Measurements from ENCODE around the gene SNX9. TPM values are rescaled to one million over a fixed set of nuclear protein-coding genes. Genes with fewer than 3 reads are reported as not detected.

The SNX9 gene
- polyA plus RNA-seq, 4 donors, result 36.4 to 57.8 (median 51.3) TPM

DNA sequence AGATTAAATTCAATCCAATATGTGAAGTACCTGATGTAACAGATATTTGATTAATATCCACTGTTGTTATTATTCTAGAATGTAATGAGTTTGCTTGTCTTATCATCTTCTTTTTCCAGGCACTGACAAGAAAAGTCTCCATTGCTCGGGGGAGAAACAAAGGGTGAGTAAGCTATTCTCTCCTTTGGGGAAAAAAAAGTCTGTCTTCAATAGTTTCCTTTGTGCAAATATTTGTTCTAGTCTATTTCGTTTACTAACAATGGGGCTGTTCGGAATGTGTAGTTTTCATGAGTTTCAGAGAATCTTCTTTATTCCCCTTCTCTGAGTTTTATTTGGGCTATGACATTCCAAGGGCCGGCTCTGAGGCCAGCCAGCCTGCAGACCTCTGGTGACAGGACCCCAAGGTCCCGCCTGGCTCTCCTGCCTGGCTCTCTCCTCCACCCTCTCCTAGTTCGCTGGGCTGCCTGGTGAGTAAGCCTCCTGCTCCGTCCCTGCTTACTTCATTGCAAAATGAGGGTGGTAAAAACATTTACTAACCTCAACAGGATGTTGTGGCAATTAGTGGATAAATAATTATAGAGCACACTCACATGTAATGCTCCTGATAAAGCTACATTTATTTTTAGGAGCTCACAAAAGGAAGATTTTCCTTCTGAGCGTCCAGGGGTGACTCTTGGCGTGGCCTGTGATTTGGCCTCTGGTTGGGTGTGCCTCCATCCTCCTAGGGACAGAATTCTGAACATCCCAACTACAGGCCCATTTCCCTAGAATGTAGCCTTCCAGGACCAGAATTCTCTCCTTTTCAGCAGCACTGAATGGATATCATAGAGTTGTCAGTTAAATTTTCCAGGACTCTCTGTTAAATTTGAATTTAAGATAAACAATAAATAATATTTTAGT lies 43.1 kb upstream of the SNX9 start:
- Histone ChIP-seq H3K9me3 (ENCODE audit: control insufficient read depth in 2 of 2, insufficient read depth in 1 of 2, low read depth in 1 of 2, low read length in 1 of 2) (peaks cover 0 to 9% of the 10 kb centered on the region in 2 donors), H3K4me1 (ENCODE audit: control insufficient read depth in 3 of 3, insufficient read depth in 2 of 3, low read depth in 1 of 3, low read length in 2 of 3) (no peaks in the 10 kb centered on the region), H3K27ac (ENCODE audit: low read depth in 1 of 3, low read length in 2 of 3) (peak overlapping the region in 2 of 3 donors; percentile 30 to 48), H3K36me3 (ENCODE audit: control insufficient read depth in 3 of 3, insufficient read depth in 2 of 3, low read depth in 1 of 3, low read length in 3 of 3) (no peaks in the 10 kb centered on the region), H3K27me3 (ENCODE audit: control insufficient read depth in 3 of 3, insufficient read depth in 3 of 3, low read length in 3 of 3) (peaks cover 0 to 3% (median 0%) of the 10 kb centered on the region in 3 donors), H3K4me3 (ENCODE audit: low read depth in 1 of 3, low read length in 3 of 3) (no peak overlapping the region)
- no peak for FAIRE-seq
- no peak for DNase-seq
- 64 to 78% (median 75%) methylated on average over 9 of the region's 9 CpGs for WGBS, 3 donors

DNA sequence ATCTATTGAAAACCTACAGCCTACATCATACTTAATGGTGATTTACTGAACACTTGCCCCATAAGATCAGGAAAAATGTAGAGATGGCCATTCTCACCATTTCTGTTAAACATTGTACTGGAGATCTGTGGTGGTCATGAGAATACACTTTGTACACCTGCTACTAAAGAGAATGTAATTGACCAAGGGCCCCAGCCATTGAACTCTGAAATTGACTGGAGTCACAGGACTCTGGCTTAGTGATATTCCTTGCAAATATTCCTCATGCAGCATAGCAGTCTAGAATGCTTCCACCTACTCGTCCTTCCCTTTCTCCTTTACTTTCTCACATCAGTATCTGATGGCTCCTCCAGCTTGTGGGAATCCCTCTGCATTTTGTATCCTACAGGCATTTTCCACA lies 37.4 kb upstream of the SNX9 start:
- 77 to 89% (median 86%) methylated on average over 1 of the region's 1 CpG for WGBS, 3 donors
- Histone ChIP-seq H3K4me3 (ENCODE audit: low read depth in 1 of 3, low read length in 3 of 3) (no peak overlapping the region), H3K36me3 (ENCODE audit: control insufficient read depth in 3 of 3, insufficient read depth in 2 of 3, low read depth in 1 of 3, low read length in 3 of 3) (no peaks in the 10 kb centered on the region), H3K27ac (ENCODE audit: low read depth in 1 of 3, low read length in 2 of 3) (peak overlapping the region in 1 of 3 donors; percentile 76), H3K4me1 (ENCODE audit: control insufficient read depth in 3 of 3, insufficient read depth in 2 of 3, low read depth in 1 of 3, low read length in 2 of 3) (peaks cover 0 to 5% (median 0%) of the 10 kb centered on the region in 3 donors), H3K9me3 (ENCODE audit: control insufficient read depth in 2 of 2, insufficient read depth in 1 of 2, low read depth in 1 of 2, low read length in 1 of 2) (peaks cover 0 to 9% of the 10 kb centered on the region in 2 donors), H3K27me3 (ENCODE audit: control insufficient read depth in 3 of 3, insufficient read depth in 3 of 3, low read length in 3 of 3) (no peaks in the 10 kb centered on the region)
- peak in 1 of 2 donors; percentile 75 for DNase-seq
- no peak for FAIRE-seq

DNA sequence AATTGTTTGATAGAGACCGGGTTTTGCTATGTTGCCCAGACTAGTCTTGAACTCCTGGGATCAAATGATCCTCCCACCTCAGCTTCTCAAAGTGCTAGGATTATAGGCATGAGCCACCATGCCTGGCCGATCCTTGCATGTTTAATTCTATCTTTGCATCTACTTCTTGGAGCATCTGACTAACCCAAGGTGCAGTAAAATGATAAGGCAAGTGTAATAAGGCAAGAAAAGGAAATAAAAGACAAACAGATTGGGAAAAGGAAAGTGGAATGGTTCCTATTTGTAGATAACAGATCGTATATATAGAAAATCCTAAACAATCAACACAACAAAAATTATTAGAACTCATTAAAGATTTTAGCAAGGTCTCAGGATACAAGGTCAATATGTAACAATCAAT lies 36.8 kb upstream of the SNX9 start:
- H3K36me3 ChIP-seq (ENCODE audit: control insufficient read depth in 3 of 3, insufficient read depth in 2 of 3, low read depth in 1 of 3, low read length in 3 of 3), result no peaks in the 10 kb centered on the region
- no peak for DNase-seq
- H3K27ac ChIP-seq (ENCODE audit: low read depth in 1 of 3, low read length in 2 of 3), result peak overlapping the region in 1 of 3 donors; percentile 76
- peaks cover 0 to 5% (median 0%) of the 10 kb centered on the region in 3 donors for H3K4me1 ChIP-seq (ENCODE audit: control insufficient read depth in 3 of 3, insufficient read depth in 2 of 3, low read depth in 1 of 3, low read length in 2 of 3)
- WGBS, 3 donors, result 75 to 82% (median 80%) methylated on average over 3 of the region's 3 CpGs
- FAIRE-seq, result no peak
- peaks cover 0 to 9% of the 10 kb centered on the region in 2 donors for H3K9me3 ChIP-seq (ENCODE audit: control insufficient read depth in 2 of 2, insufficient read depth in 1 of 2, low read depth in 1 of 2, low read length in 1 of 2)
- H3K4me3 ChIP-seq (ENCODE audit: low read depth in 1 of 3, low read length in 3 of 3), result no peak overlapping the region
- no peaks in the 10 kb centered on the region for H3K27me3 ChIP-seq (ENCODE audit: control insufficient read depth in 3 of 3, insufficient read depth in 3 of 3, low read length in 3 of 3)

DNA sequence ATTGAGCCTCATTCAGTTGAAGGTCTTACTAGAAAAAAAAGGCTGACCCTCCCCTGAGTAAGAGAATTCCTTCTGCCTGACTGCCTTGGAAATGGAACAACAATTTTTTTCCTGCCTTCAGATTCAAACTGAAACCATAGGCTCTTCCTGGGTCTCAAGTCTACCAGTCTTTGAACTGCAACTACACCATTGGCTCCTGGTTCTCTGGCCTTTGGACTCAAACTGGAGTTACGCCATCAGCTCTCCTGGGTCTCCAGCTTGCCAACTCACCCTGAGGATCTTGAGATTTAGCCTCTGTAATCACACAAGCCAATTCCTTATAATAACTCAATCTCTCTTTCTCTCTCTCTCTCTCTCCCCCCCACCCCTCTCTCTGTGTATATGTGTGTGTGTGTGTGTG lies 36.0 kb upstream of the SNX9 start:
- peaks cover 0 to 6% of the 10 kb centered on the region in 2 donors for H3K9me3 ChIP-seq (ENCODE audit: control insufficient read depth in 2 of 2, insufficient read depth in 1 of 2, low read depth in 1 of 2, low read length in 1 of 2)
- 19 to 73% (median 53%) methylated on average over 1 of the region's 1 CpG for WGBS, 3 donors
- peak overlapping the region; percentile 12 to 76 (median 73) for H3K27ac ChIP-seq (ENCODE audit: low read depth in 1 of 3, low read length in 2 of 3)
- FAIRE-seq, result no peak
- peak; percentile 91 to 97 for DNase-seq
- no peak overlapping the region for H3K4me3 ChIP-seq (ENCODE audit: low read depth in 1 of 3, low read length in 3 of 3)
- H3K4me1 ChIP-seq (ENCODE audit: control insufficient read depth in 3 of 3, insufficient read depth in 2 of 3, low read depth in 1 of 3, low read length in 2 of 3), result peaks cover 0 to 5% (median 2%) of the 10 kb centered on the region in 3 donors
- H3K36me3 ChIP-seq (ENCODE audit: control insufficient read depth in 3 of 3, insufficient read depth in 2 of 3, low read depth in 1 of 3, low read length in 3 of 3), result no peaks in the 10 kb centered on the region
- no peaks in the 10 kb centered on the region for H3K27me3 ChIP-seq (ENCODE audit: control insufficient read depth in 3 of 3, insufficient read depth in 3 of 3, low read length in 3 of 3)

DNA sequence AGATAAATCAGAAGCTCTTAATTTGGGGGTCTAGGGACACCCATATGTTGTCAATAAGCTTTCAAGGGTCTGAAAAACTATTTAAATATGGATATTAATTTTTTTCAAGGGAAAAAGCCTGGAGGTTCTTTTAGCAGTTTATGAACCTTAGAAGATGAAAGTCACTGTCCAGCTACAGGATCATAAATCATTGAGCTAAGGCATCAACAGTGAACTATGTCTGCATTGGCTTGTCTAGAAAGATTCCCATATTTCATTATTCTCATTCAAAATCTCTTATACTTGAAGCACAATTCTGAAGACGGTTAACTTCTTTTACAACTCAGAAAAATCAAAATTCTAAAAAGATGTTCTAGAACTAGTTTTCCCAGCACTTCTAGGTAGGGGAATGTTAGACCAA lies 34.9 kb upstream of the SNX9 start:
- DNase-seq (no peak), FAIRE-seq (no peak)
- Histone ChIP-seq H3K4me1 (ENCODE audit: control insufficient read depth in 3 of 3, insufficient read depth in 2 of 3, low read depth in 1 of 3, low read length in 2 of 3) (peaks cover 0 to 5% (median 2%) of the 10 kb centered on the region in 3 donors), H3K9me3 (ENCODE audit: control insufficient read depth in 2 of 2, insufficient read depth in 1 of 2, low read depth in 1 of 2, low read length in 1 of 2) (peaks cover 0 to 4% of the 10 kb centered on the region in 2 donors), H3K36me3 (ENCODE audit: control insufficient read depth in 3 of 3, insufficient read depth in 2 of 3, low read depth in 1 of 3, low read length in 3 of 3) (no peaks in the 10 kb centered on the region), H3K4me3 (ENCODE audit: low read depth in 1 of 3, low read length in 3 of 3) (no peak overlapping the region), H3K27me3 (ENCODE audit: control insufficient read depth in 3 of 3, insufficient read depth in 3 of 3, low read length in 3 of 3) (no peaks in the 10 kb centered on the region), H3K27ac (ENCODE audit: low read depth in 1 of 3, low read length in 2 of 3) (peak overlapping the region in 1 of 3 donors; percentile 76)
- 88 to 99% (median 93%) methylated on average over 1 of the region's 1 CpG for WGBS, 3 donors

DNA sequence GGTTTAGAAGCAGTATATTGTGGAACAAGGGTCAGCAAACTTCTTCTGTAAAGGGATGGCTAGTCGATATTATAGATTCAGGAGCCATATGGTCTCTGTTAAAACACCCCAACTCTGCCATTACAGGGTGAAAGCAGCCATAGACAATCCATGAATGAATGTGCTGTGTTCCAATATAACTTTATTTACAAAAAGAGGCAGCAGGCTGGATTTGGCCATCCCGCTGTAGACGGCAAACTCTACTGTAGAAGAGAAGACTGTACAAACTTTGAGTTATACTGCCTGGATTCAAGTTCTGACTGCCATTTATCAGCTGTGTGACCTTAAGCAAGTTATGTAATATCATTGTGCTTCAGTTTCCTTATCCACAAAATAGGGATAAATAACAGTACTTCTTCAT lies 33.7 kb upstream of the SNX9 start:
- FAIRE-seq (no peak), DNase-seq (no peak)
- 94 to 99% (median 97%) methylated on average over 3 of the region's 3 CpGs for WGBS, 3 donors
- Histone ChIP-seq H3K36me3 (ENCODE audit: control insufficient read depth in 3 of 3, insufficient read depth in 2 of 3, low read depth in 1 of 3, low read length in 3 of 3) (no peaks in the 10 kb centered on the region), H3K27ac (ENCODE audit: low read depth in 1 of 3, low read length in 2 of 3) (no peak overlapping the region), H3K27me3 (ENCODE audit: control insufficient read depth in 3 of 3, insufficient read depth in 3 of 3, low read length in 3 of 3) (no peaks in the 10 kb centered on the region), H3K4me1 (ENCODE audit: control insufficient read depth in 3 of 3, insufficient read depth in 2 of 3, low read depth in 1 of 3, low read length in 2 of 3) (peaks cover 0 to 5% (median 2%) of the 10 kb centered on the region in 3 donors), H3K4me3 (ENCODE audit: low read depth in 1 of 3, low read length in 3 of 3) (no peak overlapping the region), H3K9me3 (ENCODE audit: control insufficient read depth in 2 of 2, insufficient read depth in 1 of 2, low read depth in 1 of 2, low read length in 1 of 2) (peaks cover 0 to 4% of the 10 kb centered on the region in 2 donors)

DNA sequence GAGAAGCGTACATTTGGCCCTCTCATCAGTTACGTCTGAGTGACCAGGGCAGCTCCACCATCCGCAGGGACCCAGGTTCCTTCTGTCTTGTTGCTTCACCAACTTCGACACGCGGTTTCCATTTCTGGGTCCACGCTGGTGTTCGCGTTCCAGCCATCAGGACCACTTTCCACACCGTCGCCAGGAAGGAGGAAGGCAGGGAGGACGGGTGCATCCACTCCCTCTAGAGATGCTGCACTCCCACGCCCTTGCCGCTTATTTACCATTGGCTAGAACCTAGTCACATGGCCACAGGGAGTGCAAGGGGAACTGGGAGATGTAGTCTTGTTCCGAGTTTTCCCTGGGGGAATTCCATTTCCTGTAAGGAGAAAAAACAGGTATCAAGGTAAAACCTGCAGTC lies 33.2 kb upstream of the SNX9 start:
- Histone ChIP-seq H3K27me3 (ENCODE audit: control insufficient read depth in 3 of 3, insufficient read depth in 3 of 3, low read length in 3 of 3) (no peaks in the 10 kb centered on the region), H3K36me3 (ENCODE audit: control insufficient read depth in 3 of 3, insufficient read depth in 2 of 3, low read depth in 1 of 3, low read length in 3 of 3) (no peaks in the 10 kb centered on the region), H3K27ac (ENCODE audit: low read depth in 1 of 3, low read length in 2 of 3) (no peak overlapping the region), H3K9me3 (ENCODE audit: control insufficient read depth in 2 of 2, insufficient read depth in 1 of 2, low read depth in 1 of 2, low read length in 1 of 2) (peaks cover 0 to 4% of the 10 kb centered on the region in 2 donors), H3K4me1 (ENCODE audit: control insufficient read depth in 3 of 3, insufficient read depth in 2 of 3, low read depth in 1 of 3, low read length in 2 of 3) (peaks cover 0 to 5% (median 2%) of the 10 kb centered on the region in 3 donors), H3K4me3 (ENCODE audit: low read depth in 1 of 3, low read length in 3 of 3) (no peak overlapping the region)
- DNase-seq (no peak), FAIRE-seq (no peak)
- WGBS, 3 donors, result 89 to 95% (median 91%) methylated on average over 15 of the region's 15 CpGs

DNA sequence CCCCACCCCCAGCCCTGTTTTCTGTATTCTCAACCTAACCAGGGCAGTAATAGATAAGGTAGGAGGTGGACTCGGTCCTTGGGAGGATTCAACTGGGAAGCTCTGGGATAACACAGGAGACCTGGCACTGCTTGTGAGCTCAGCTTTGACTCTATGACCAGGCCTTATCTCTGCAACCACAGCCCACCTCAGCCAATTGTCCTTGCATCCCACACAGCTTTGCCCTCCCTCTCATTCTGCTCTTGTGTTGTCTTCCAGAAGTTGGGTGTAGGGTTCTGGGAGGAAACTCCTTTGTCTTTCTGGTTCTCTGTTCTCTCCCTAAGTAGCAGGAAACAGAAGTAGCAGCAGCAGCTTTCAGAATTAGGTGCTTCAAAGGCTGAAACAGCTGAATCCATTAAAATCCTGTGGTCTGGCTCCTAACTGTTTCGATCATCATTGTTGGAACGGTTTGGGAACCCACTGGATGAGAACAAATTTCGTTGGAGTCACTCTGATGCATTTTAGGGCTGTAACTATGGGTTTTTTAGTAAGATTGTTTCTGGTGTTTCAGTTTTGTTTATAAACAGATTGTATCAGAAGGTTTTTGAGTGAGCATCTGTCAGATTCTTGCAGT lies 32.4 kb upstream of the SNX9 start:
- Histone ChIP-seq H3K36me3 (ENCODE audit: control insufficient read depth in 3 of 3, insufficient read depth in 2 of 3, low read depth in 1 of 3, low read length in 3 of 3) (no peaks in the 10 kb centered on the region), H3K9me3 (ENCODE audit: control insufficient read depth in 2 of 2, insufficient read depth in 1 of 2, low read depth in 1 of 2, low read length in 1 of 2) (peaks cover 0 to 4% of the 10 kb centered on the region in 2 donors), H3K27me3 (ENCODE audit: control insufficient read depth in 3 of 3, insufficient read depth in 3 of 3, low read length in 3 of 3) (no peaks in the 10 kb centered on the region), H3K4me1 (ENCODE audit: control insufficient read depth in 3 of 3, insufficient read depth in 2 of 3, low read depth in 1 of 3, low read length in 2 of 3) (peaks cover 0 to 5% (median 2%) of the 10 kb centered on the region in 3 donors), H3K27ac (ENCODE audit: low read depth in 1 of 3, low read length in 2 of 3) (no peak overlapping the region), H3K4me3 (ENCODE audit: low read depth in 1 of 3, low read length in 3 of 3) (no peak overlapping the region)
- WGBS, 3 donors, result 58 to 74% (median 70%) methylated on average over 4 of the region's 4 CpGs
- DNase-seq (no peak), FAIRE-seq (no peak)
